Fibroblast of lung (primary cell): ENCODE data around the gene RCAN2.

Experiments used
- CTCF ChIP-seq, 2 donors: IDR thresholded peaks in 1 of 2; conservative IDR thresholded peaks in 1 of 2; 1 replicate in 1 of 2; 2 replicates in 1 of 2; pipeline ENCODE4 v1.5.1; 2011 to 2012; ENCODE audit warnings: low read length in 2 of 2, control low read depth in 1 of 2, inconsistent platforms in 1 of 2, low read depth in 1 of 2, mild to moderate bottlenecking in 1 of 2
- EZH2 ChIP-seq: IDR thresholded peaks from 2 replicates; pipeline ENCODE4 v1.5.1; 2012; ENCODE audit warnings: low read length, control low read depth, mild to moderate bottlenecking; ENCODE audit errors: missing control alignments

GRCh38 chr6:46507426-46507825 is 16.2 kb upstream of the RCAN2 start:
- no peak for TF ChIP-seq CTCF (conservative IDR thresholded peaks at IDR 0.05 in 1 of 2, IDR thresholded peaks at IDR 0.05 in 1 of 2; ENCODE audit: low read depth in 1 of 2, low read length in 2 of 2)
- no peak for TF ChIP-seq EZH2
